Parathyroid adenoma (tissue), 2 donors: ENCODE results near the gene MRO.
A peak's percentile ranks its signal among the peaks of the same experiment; 100 is the strongest.

Source experiments
- H2AFZ ChIP-seq: fragments of 300-600 bp; sonication (generic); one replicate; pipeline ENCODE4 v1.7.0; 2017; ENCODE audit warnings: antibody characterized with exemption, mild to moderate bottlenecking
- H3K27ac ChIP-seq: fragments of 300-600 bp; sonication (generic); one replicate; pipeline ENCODE4 v1.7.0; 2017
- H3K27me3 ChIP-seq: fragments of 300-600 bp; sonication (generic); one replicate; pipeline ENCODE4 v1.7.0; 2017; ENCODE audit warnings: low read length; ENCODE audit not compliant: control insufficient read depth, insufficient read depth
- H3K36me3 ChIP-seq: fragments of 300-600 bp; sonication (generic); one replicate; pipeline ENCODE4 v1.7.0; 2017; ENCODE audit warnings: low read length; ENCODE audit not compliant: control insufficient read depth, insufficient read depth
- H3K4me1 ChIP-seq: fragments of 300-600 bp; sonication (generic); one replicate; pipeline ENCODE4 v1.7.0; 2017; ENCODE audit warnings: control low read depth
- H3K4me2 ChIP-seq: fragments of 300-600 bp; sonication (generic); one replicate; pipeline ENCODE4 v1.7.0; 2017; ENCODE audit warnings: low read length
- H3K4me3 ChIP-seq: fragments of 300-600 bp; sonication (generic); one replicate; pipeline ENCODE4 v1.7.0; 2017; ENCODE audit warnings: low read depth, low read length
- H3K79me2 ChIP-seq: fragments of 300-600 bp; sonication (generic); one replicate; pipeline ENCODE4 v1.7.0; 2017; ENCODE audit warnings: control low read depth
- H3K9ac ChIP-seq: fragments of 300-600 bp; sonication (generic); one replicate; pipeline ENCODE4 v1.7.0; 2017; ENCODE audit warnings: mild to moderate bottlenecking
- H3K9me3 ChIP-seq: fragments of 300-600 bp; sonication (generic); one replicate; pipeline ENCODE4 v1.7.0; 2017; ENCODE audit warnings: low read length; ENCODE audit not compliant: control insufficient read depth
- CTCF ChIP-seq: fragments of 300-600 bp; sonication (generic); IDR thresholded peaks from one replicate; pipeline ENCODE4 v1.7.0; 2017; ENCODE audit warnings: antibody characterized with exemption, mild to moderate bottlenecking
- donor health status: primary hyperparathyroidism.

MRO gene

GRCh38 chr18:50748243-50749229, 71.3 kb downstream of the MRO start:
- no peaks in the 10 kb centered on the region for H3K27me3 ChIP-seq
- H2AFZ ChIP-seq, result peak overlapping the region; percentile 65
- no peak for TF ChIP-seq CTCF
- H3K27ac ChIP-seq, result peak overlapping the region; percentile 39
- H3K9ac ChIP-seq, result no peak overlapping the region
- no peaks in the 10 kb centered on the region for H3K79me2 ChIP-seq
- H3K4me1 ChIP-seq, result peaks cover 18% of the 10 kb centered on the region
- H3K9me3 ChIP-seq, result no peaks in the 10 kb centered on the region
- H3K4me2 ChIP-seq, result peak overlapping the region; percentile 39
- H3K4me3 ChIP-seq, result no peak overlapping the region
- H3K36me3 ChIP-seq, result no peaks in the 10 kb centered on the region

- Histone ChIP-seq H3K79me2 (no peaks in the 10 kb centered on the region), H3K4me2 (peak overlapping the region; percentile 39), H3K27ac (peak overlapping the region; percentile 39), H3K36me3 (no peaks in the 10 kb centered on the region), H3K9me3 (no peaks in the 10 kb centered on the region), H3K27me3 (no peaks in the 10 kb centered on the region), H3K9ac (no peak overlapping the region), H3K4me1 (peaks cover 18% of the 10 kb centered on the region), H2AFZ (peak overlapping the region; percentile 31), H3K4me3 (no peak overlapping the region)
- TF ChIP-seq CTCF, result no peak
Measured at GRCh38 chr18:50747849-50748242, 72.0 kb downstream of the MRO start.

GRCh38 chr18:50745945-50746344, 73.9 kb downstream of the MRO start:
- no peak for TF ChIP-seq CTCF

More at GRCh38 chr18:50745945-50746344, 73.9 kb downstream of the MRO start:
- no peaks in the 10 kb centered on the region for H3K79me2 ChIP-seq
- H3K4me2 ChIP-seq, result no peak overlapping the region
- no peaks in the 10 kb centered on the region for H3K36me3 ChIP-seq
- no peak overlapping the region for H3K9ac ChIP-seq
- H3K27me3 ChIP-seq, result no peaks in the 10 kb centered on the region
- no peak overlapping the region for H3K27ac ChIP-seq
- no peak overlapping the region for H3K4me3 ChIP-seq
- H2AFZ ChIP-seq, result no peak overlapping the region
- H3K9me3 ChIP-seq, result no peaks in the 10 kb centered on the region
- peaks cover 18% of the 10 kb centered on the region for H3K4me1 ChIP-seq
